Activated CD8-positive, alpha-beta memory T cell treated with anti-CD3 and anti-CD28 coated beads, Interleukin-2, amount 50 U/mL, for 1 hour (primary cell): ENCODE measurements around the gene DIPK1A.

Experiments used
- DNase-seq: peaks from one replicate; pipeline ENCODE4 v3.0.0-alpha.2; 2020; ENCODE audit errors: extremely low read depth

The DIPK1A gene

GRCh38 chr1:92961131-92961895, at the start of gene DIPK1A:
Gene DIPK1A (minus strand): TSS chr1:92961462. CDS start chr1:92961429, 33 bp downstream.
- peak; percentile 30 for DNase-seq

GRCh38 chr1:93007941-93008577, 46.8 kb upstream of the DIPK1A start:
- no peak for DNase-seq

DNA sequence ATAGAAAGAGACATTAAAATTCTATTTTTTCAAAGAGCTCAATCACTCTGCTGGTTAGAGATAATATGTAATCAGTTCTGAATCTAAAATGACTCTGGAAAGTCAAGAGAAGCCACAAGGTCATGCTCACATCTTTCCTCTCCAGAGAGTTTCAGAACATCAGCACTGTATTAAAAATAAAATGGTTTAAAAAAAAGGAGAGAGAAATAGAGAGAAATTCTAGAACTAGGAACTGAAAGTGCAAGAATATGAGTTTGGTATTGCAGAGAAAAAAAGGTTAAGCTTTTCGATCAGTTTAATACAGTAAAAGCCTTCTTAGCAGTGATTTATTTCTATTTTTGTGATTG, 44.0 kb upstream of the DIPK1A start:
- no peak for DNase-seq

- no peak for DNase-seq
Observed at GRCh38 chr1:93004566-93005251, 43.4 kb upstream of the DIPK1A start.

- no peak for DNase-seq
Observed at GRCh38 chr1:93003981-93004380, 42.7 kb upstream of the DIPK1A start.

DNA sequence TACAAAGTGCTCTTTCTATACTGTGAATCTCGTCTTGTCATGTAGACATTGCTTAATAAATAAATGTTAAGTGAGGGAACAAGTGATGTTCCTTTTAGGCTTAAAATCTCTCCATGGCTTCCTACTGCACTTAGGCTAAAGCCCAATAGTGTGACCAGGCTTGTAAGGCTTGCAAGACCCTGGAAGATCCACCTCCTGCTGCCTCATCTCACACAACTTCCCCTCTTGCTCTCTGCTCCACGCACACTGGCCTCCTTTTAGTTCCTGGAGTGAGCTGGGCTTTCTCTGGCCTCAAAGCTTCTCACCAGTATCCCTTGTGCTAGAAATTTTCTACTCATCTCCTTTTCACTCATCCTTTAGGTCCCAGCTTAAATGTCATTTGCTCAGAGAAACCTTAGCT, 41.5 kb upstream of the DIPK1A start:
- no peak for DNase-seq

GRCh38 chr1:93001893-93002292, 40.6 kb upstream of the DIPK1A start:
- DNase-seq, result no peak

GRCh38 chr1:93000751-93001175, 39.5 kb upstream of the DIPK1A start:
- DNase-seq, result no peak

GRCh38 chr1:93000291-93000690, 39.0 kb upstream of the DIPK1A start:
- DNase-seq, result no peak

- no peak for DNase-seq
Observed at GRCh38 chr1:92998821-92999220, 37.6 kb upstream of the DIPK1A start.

- no peak for DNase-seq
Observed at GRCh38 chr1:92995441-92996430, 34.5 kb upstream of the DIPK1A start.

- peak; percentile 53 for DNase-seq
Observed at GRCh38 chr1:92994105-92994712, 32.9 kb upstream of the DIPK1A start.

DNA sequence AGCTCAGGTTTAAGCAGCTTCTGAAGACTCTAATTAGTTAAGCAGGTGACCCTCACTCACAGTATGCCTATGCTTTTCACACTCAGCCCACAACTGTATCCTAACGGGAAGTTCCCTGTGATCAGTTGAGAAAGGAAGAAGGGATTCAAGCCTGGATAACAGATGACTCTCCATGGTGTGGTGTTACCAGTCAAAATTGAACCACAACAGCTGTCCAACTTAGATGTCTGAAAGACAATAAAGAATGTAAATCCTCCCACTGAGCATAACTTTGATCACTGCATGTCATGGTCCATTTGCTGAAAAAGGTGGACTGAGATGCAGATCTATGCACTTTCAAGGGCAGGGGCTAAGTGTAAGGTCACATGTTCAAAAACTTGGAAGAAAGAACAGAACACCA, 32.3 kb upstream of the DIPK1A start:
- DNase-seq, result no peak

GRCh38 chr1:92992877-92993276, 31.6 kb upstream of the DIPK1A start:
- DNase-seq, result no peak

DNA sequence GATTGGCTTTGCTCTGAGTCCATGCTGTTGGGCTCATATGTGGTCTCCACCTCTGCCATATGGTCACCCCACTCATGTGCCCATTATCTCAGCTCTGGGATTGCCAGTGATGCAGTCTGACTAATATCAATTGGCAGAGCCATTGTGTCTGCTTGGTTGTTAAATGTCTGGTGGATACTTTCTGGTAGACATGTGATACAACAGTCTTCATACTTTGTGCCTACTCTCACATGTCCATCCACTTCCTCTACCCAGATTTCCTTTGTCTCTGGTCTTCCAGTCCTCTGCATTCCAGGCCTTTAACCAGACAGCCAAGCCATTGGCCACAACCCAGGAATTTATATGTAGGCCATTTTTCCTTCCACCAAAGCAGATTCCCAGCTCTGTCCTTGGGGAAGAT, 30.8 kb upstream of the DIPK1A start:
- no peak for DNase-seq

- DNase-seq, result no peak
Observed at GRCh38 chr1:92990828-92991227, 29.6 kb upstream of the DIPK1A start.

GRCh38 chr1:92989936-92990583, 28.8 kb upstream of the DIPK1A start:
- no peak for DNase-seq

GRCh38 chr1:92989253-92989652, 28.0 kb upstream of the DIPK1A start:
- no peak for DNase-seq

DNA sequence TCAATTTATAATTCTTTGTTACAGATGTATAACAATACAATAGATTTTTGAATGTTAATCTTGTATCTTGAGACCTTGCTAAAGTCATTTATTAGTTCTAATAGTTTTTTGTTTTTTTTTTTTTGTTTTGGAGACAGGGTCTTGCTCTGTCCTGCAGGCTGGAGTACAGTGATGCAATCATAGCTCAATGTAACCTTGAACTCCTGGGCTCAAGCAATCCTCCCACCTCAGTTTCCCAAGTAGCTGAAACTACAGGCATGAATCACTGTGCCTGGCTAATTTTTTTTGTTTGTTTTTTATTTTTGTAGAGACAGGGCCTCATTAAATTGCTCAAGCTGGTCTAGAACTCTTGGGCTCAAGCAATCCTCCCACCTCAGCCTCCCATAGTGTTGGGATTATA, 26.2 kb upstream of the DIPK1A start:
- no peak for DNase-seq

- no peak for DNase-seq
Observed at GRCh38 chr1:92985101-92985500, 23.8 kb upstream of the DIPK1A start.
